ENCODE measurements around the gene CRHR2. TPM values are rescaled to one million over a fixed set of nuclear protein-coding genes. Genes with fewer than 3 reads are reported as not detected.

CRHR2 gene
- polyA plus RNA-seq, 2 donors, result 0.04 to 0.06 TPM

DNA sequence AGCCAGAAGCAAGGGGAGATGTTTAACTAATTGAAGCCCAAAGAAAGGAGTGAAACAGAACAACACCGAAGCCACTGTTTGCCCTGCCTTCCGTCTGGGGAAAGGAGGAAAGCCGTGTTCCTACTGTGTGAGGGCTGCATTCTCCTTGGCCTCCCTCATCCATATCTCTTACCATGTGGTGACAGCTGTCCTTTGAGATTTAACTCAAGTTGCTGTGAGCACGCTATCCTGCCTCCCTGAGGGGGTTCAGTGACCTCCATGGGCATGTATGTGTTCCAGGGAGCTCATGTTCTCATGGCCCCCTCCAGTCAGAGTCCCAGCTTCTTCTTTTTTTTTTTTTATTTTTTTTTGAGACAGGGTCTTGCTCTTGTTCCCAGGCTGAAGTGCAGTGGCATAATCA lies 26.2 kb upstream of the CRHR2 start:
- peaks cover 0 to 1% of the 10 kb centered on the region in 2 donors for H3K4me1 ChIP-seq (ENCODE audit: control insufficient read depth in 2 of 2, insufficient read depth in 2 of 2, low read length in 1 of 2)
- no peak overlapping the region for H3K4me3 ChIP-seq (ENCODE audit: low read depth in 1 of 2, low read length in 2 of 2)
- no peaks in the 10 kb centered on the region for H3K36me3 ChIP-seq (ENCODE audit: control insufficient read depth in 2 of 2, insufficient read depth in 2 of 2, low read length in 1 of 2)
- no peaks in the 10 kb centered on the region for H3K27me3 ChIP-seq (ENCODE audit: control insufficient read depth in 1 of 2, insufficient read depth in 2 of 2, low read length in 2 of 2)
- WGBS, 2 donors, result 77 to 78% methylated on average over 4 of the region's 4 CpGs
- H3K27ac ChIP-seq (ENCODE audit: low read depth in 2 of 2, low read length in 1 of 2), result no peak overlapping the region
- H3K9me3 ChIP-seq (ENCODE audit: control insufficient read depth in 2 of 2, insufficient read depth in 1 of 2, low read depth in 1 of 2, low read length in 1 of 2), result no peaks in the 10 kb centered on the region

DNA sequence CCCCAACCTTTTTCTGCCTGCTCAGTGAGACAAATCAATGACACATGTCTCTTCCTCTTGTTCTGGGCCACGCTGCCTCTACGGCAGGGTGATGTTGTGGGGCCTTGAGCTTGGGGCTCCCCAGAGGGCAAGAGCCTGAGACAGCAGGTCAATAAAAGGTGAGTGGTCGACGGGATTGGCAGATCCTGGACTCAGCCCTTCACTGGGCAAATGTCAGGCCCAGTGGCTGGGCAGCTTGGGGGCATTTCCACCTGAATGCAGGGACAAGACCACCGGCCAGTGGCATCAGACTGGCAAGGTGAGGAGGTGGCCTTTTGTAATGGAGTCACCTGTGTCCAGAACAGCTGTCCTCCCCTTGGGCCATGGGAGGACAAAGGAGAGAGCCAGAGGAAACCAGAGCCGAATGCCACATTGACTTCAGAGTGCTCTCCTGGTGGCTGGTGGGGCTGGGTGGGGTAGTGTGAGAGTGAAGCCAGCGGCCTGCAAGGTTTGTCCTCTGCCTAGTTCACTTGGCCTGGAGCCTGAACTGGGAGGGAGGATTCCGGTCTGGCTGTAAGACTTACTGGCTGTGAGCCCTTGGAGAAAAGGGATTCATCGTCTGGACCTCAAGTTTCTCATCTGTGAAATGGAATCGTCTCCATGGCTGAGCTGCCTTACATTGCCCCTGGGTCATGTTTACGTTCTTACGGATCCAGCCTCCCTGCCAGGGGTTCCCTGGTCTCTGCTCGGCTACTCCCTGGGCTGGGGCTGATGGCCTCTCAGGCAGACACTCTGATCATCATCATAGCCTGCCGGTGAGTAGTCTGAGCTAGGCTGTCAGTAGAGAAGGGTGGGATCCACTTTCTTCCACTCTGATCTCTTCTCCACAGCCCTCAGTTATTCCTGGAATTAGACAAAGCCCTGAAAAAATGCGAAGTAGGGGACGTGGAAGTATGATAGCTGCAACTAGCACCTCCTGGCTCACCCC lies 25.4 kb upstream of the CRHR2 start:
- Histone ChIP-seq H3K9me3 (ENCODE audit: control insufficient read depth in 2 of 2, insufficient read depth in 1 of 2, low read depth in 1 of 2, low read length in 1 of 2) (no peaks in the 10 kb centered on the region), H3K27me3 (ENCODE audit: control insufficient read depth in 1 of 2, insufficient read depth in 2 of 2, low read length in 2 of 2) (no peaks in the 10 kb centered on the region), H3K36me3 (ENCODE audit: control insufficient read depth in 2 of 2, insufficient read depth in 2 of 2, low read length in 1 of 2) (no peaks in the 10 kb centered on the region), H3K27ac (ENCODE audit: low read depth in 2 of 2, low read length in 1 of 2) (no peak overlapping the region), H3K4me1 (ENCODE audit: control insufficient read depth in 2 of 2, insufficient read depth in 2 of 2, low read length in 1 of 2) (no peaks in the 10 kb centered on the region), H3K4me3 (ENCODE audit: low read depth in 1 of 2, low read length in 2 of 2) (no peak overlapping the region)
- WGBS, 2 donors, result 67 to 73% methylated on average over 16 of the region's 16 CpGs

DNA sequence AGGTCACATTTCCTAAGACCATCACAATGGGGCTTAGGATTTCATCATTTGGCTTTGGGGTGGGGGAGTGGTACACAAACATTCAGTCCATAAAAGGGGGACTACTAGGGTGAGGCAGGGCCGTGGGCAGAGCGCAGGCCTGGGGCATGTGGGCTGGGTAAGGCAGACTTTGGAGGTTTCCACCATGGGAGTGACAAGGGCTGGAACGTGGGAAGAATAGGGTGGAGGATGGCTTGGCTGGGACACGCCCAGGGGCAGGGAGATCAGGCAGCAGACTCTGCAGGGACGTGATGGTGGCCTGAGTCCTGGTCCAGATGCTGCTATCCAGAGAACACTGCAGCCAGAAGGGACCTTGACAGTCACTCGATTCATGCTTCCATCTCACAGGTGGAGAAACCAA lies 24.7 kb upstream of the CRHR2 start:
- Histone ChIP-seq H3K27ac (ENCODE audit: low read depth in 2 of 2, low read length in 1 of 2) (no peak overlapping the region), H3K27me3 (ENCODE audit: control insufficient read depth in 1 of 2, insufficient read depth in 2 of 2, low read length in 2 of 2) (no peaks in the 10 kb centered on the region), H3K9me3 (ENCODE audit: control insufficient read depth in 2 of 2, insufficient read depth in 1 of 2, low read depth in 1 of 2, low read length in 1 of 2) (no peaks in the 10 kb centered on the region), H3K4me1 (ENCODE audit: control insufficient read depth in 2 of 2, insufficient read depth in 2 of 2, low read length in 1 of 2) (no peaks in the 10 kb centered on the region), H3K4me3 (ENCODE audit: low read depth in 1 of 2, low read length in 2 of 2) (no peak overlapping the region), H3K36me3 (ENCODE audit: control insufficient read depth in 2 of 2, insufficient read depth in 2 of 2, low read length in 1 of 2) (no peaks in the 10 kb centered on the region)
- 72 to 80% methylated on average over 6 of the region's 6 CpGs for WGBS, 2 donors

DNA sequence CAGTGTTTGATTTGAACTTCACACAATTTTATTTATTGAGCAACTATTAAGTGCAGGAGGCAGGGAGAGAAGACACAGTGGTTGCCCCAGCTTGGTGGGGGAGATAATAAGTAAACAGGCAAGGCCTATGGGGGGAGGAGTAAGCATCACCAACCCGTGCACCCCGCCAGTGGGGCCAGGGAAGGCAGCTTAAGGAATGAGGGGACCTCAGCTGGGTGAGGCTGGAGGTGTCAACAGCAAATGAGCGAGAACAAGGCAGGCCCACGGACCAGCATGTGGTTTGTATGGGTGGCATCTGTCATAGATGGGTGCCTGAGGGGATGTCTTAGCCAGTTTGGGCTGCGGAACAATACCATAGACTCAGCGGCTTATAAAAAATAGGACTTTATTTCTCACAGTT lies 24.1 kb upstream of the CRHR2 start:
- Histone ChIP-seq H3K9me3 (ENCODE audit: control insufficient read depth in 2 of 2, insufficient read depth in 1 of 2, low read depth in 1 of 2, low read length in 1 of 2) (no peaks in the 10 kb centered on the region), H3K27me3 (ENCODE audit: control insufficient read depth in 1 of 2, insufficient read depth in 2 of 2, low read length in 2 of 2) (no peaks in the 10 kb centered on the region), H3K4me1 (ENCODE audit: control insufficient read depth in 2 of 2, insufficient read depth in 2 of 2, low read length in 1 of 2) (no peaks in the 10 kb centered on the region), H3K4me3 (ENCODE audit: low read depth in 1 of 2, low read length in 2 of 2) (no peak overlapping the region), H3K36me3 (ENCODE audit: control insufficient read depth in 2 of 2, insufficient read depth in 2 of 2, low read length in 1 of 2) (no peaks in the 10 kb centered on the region), H3K27ac (ENCODE audit: low read depth in 2 of 2, low read length in 1 of 2) (no peak overlapping the region)
- WGBS, 2 donors, result 85 to 91% methylated on average over 6 of the region's 6 CpGs

DNA sequence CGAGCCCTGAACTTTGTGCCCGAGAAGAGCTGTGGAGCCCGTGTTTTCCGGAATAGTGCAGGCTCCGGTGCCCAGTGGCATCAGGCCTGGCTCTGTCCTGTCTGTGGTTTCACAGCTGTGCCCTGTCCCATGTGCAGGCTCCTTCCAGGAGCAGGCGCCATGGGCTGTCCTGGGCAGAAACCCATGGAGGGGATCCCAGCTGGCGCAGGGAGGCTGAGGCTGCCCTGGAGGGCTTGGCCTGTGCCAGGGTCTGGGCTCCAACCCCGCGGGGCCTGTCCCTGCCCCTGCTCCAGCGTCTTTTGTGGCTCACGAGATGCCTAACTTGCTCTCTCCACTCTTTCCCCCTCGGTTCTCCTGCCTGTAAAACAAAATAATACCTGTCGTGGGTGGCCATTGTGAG lies 23.3 kb upstream of the CRHR2 start:
- 77 to 82% methylated on average over 13 of the region's 13 CpGs for WGBS, 2 donors
- Histone ChIP-seq H3K36me3 (ENCODE audit: control insufficient read depth in 2 of 2, insufficient read depth in 2 of 2, low read length in 1 of 2) (no peaks in the 10 kb centered on the region), H3K9me3 (ENCODE audit: control insufficient read depth in 2 of 2, insufficient read depth in 1 of 2, low read depth in 1 of 2, low read length in 1 of 2) (no peaks in the 10 kb centered on the region), H3K27ac (ENCODE audit: low read depth in 2 of 2, low read length in 1 of 2) (no peak overlapping the region), H3K4me3 (ENCODE audit: low read depth in 1 of 2, low read length in 2 of 2) (no peak overlapping the region), H3K4me1 (ENCODE audit: control insufficient read depth in 2 of 2, insufficient read depth in 2 of 2, low read length in 1 of 2) (no peaks in the 10 kb centered on the region), H3K27me3 (ENCODE audit: control insufficient read depth in 1 of 2, insufficient read depth in 2 of 2, low read length in 2 of 2) (no peaks in the 10 kb centered on the region)

DNA sequence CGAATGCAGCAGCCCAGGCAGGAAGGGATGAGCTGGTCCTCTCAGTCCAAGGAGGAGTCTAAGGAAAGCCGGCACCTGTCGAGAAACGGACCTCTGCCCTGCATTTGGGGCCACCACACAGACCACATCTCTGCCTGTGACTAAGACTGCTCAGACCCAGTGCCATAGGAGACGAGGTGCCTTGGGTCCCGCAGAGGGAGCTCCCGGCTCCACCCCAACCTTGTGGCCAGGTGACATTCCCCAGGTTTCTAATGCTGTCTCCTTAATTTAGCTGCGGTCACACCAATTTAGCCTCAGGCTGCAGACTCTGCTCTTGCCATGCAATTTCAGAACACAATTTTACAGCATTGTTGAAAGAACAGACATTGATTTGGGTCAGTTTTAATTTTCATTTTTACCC lies 22.8 kb upstream of the CRHR2 start:
- Histone ChIP-seq H3K27ac (ENCODE audit: low read depth in 2 of 2, low read length in 1 of 2) (no peak overlapping the region), H3K4me3 (ENCODE audit: low read depth in 1 of 2, low read length in 2 of 2) (no peak overlapping the region), H3K4me1 (ENCODE audit: control insufficient read depth in 2 of 2, insufficient read depth in 2 of 2, low read length in 1 of 2) (no peaks in the 10 kb centered on the region), H3K27me3 (ENCODE audit: control insufficient read depth in 1 of 2, insufficient read depth in 2 of 2, low read length in 2 of 2) (no peaks in the 10 kb centered on the region), H3K36me3 (ENCODE audit: control insufficient read depth in 2 of 2, insufficient read depth in 2 of 2, low read length in 1 of 2) (no peaks in the 10 kb centered on the region), H3K9me3 (ENCODE audit: control insufficient read depth in 2 of 2, insufficient read depth in 1 of 2, low read depth in 1 of 2, low read length in 1 of 2) (no peaks in the 10 kb centered on the region)
- 83 to 87% methylated on average over 7 to 8 of the region's 8 CpGs for WGBS, 2 donors

DNA sequence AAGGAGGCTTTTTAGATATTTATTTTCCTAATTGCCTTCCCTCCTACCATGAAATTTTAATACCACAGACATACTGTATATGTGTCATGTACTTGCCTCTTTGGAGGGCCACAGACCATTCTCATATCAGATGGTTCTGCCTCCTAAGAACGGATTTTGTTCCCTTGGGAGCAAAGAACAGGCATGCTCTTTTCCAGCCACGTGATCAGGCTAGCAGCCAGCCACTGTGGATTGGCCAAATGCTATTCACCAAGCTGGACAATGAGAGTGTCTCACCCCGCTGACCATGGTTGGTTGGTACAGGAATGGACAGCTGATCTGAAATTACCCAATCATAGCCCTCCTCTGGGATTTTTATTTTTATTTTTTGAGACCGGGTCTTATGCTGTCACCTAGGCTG lies 21.5 kb upstream of the CRHR2 start:
- WGBS, 2 donors, result 76 to 78% methylated on average over 4 of the region's 4 CpGs
- H3K4me3 ChIP-seq (ENCODE audit: low read depth in 1 of 2, low read length in 2 of 2), result no peak overlapping the region
- peaks cover 0 to 2% of the 10 kb centered on the region in 2 donors for H3K4me1 ChIP-seq (ENCODE audit: control insufficient read depth in 2 of 2, insufficient read depth in 2 of 2, low read length in 1 of 2)
- no peaks in the 10 kb centered on the region for H3K36me3 ChIP-seq (ENCODE audit: control insufficient read depth in 2 of 2, insufficient read depth in 2 of 2, low read length in 1 of 2)
- no peaks in the 10 kb centered on the region for H3K9me3 ChIP-seq (ENCODE audit: control insufficient read depth in 2 of 2, insufficient read depth in 1 of 2, low read depth in 1 of 2, low read length in 1 of 2)
- no peaks in the 10 kb centered on the region for H3K27me3 ChIP-seq (ENCODE audit: control insufficient read depth in 1 of 2, insufficient read depth in 2 of 2, low read length in 2 of 2)
- H3K27ac ChIP-seq (ENCODE audit: low read depth in 2 of 2, low read length in 1 of 2), result no peak overlapping the region

DNA sequence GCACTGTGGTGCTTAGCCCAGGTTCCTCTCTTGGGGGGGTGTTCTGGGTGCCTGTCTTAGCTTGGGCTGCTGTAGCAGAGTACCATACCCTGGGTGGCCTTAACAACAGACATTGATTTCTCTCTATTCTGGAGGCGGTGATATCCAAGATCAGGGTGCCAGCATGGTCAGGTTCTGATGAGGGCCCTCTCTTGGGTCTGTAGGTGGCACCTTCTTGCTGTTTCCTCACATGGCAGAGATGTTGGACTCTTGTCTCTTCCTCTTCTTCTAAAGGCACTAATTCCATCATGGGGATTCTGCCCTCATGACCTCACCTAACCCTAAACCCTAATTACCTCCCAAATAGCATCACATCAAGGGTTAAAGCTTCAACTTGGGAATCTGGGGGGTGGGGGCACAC lies 19.9 kb upstream of the CRHR2 start:
- Histone ChIP-seq H3K9me3 (ENCODE audit: control insufficient read depth in 2 of 2, insufficient read depth in 1 of 2, low read depth in 1 of 2, low read length in 1 of 2) (no peaks in the 10 kb centered on the region), H3K4me1 (ENCODE audit: control insufficient read depth in 2 of 2, insufficient read depth in 2 of 2, low read length in 1 of 2) (peaks cover 0 to 2% of the 10 kb centered on the region in 2 donors), H3K4me3 (ENCODE audit: low read depth in 1 of 2, low read length in 2 of 2) (no peak overlapping the region), H3K27me3 (ENCODE audit: control insufficient read depth in 1 of 2, insufficient read depth in 2 of 2, low read length in 2 of 2) (no peaks in the 10 kb centered on the region), H3K27ac (ENCODE audit: low read depth in 2 of 2, low read length in 1 of 2) (no peak overlapping the region), H3K36me3 (ENCODE audit: control insufficient read depth in 2 of 2, insufficient read depth in 2 of 2, low read length in 1 of 2) (no peaks in the 10 kb centered on the region)
- WGBS, 2 donors, result 82 to 88% methylated on average over 1 of the region's 1 CpG

DNA sequence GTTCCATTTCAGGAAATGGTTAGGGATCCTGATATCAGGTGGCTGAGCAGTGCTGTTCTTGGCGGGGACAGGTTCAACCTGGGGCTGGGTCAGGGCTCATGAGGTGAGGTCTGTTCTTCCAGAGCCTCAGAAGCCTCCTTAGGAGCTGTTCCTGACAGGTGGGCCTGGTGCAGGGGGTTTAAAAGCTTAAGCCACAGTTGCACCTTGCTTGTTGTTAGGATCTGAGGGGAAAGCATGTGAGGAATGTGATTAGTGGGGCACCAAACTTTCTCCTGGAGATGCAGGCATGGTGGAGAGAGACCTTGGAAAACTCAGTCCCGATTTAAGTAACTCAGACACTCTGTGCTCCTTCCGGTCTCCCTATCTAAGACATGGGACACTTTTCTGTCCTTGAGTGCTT lies 18.7 kb upstream of the CRHR2 start:
- Histone ChIP-seq H3K4me1 (ENCODE audit: control insufficient read depth in 2 of 2, insufficient read depth in 2 of 2, low read length in 1 of 2) (peaks cover 0 to 2% of the 10 kb centered on the region in 2 donors), H3K9me3 (ENCODE audit: control insufficient read depth in 2 of 2, insufficient read depth in 1 of 2, low read depth in 1 of 2, low read length in 1 of 2) (no peaks in the 10 kb centered on the region), H3K27me3 (ENCODE audit: control insufficient read depth in 1 of 2, insufficient read depth in 2 of 2, low read length in 2 of 2) (no peaks in the 10 kb centered on the region), H3K4me3 (ENCODE audit: low read depth in 1 of 2, low read length in 2 of 2) (no peak overlapping the region), H3K27ac (ENCODE audit: low read depth in 2 of 2, low read length in 1 of 2) (no peak overlapping the region), H3K36me3 (ENCODE audit: control insufficient read depth in 2 of 2, insufficient read depth in 2 of 2, low read length in 1 of 2) (no peaks in the 10 kb centered on the region)
- 72 to 76% methylated on average over 3 of the region's 3 CpGs for WGBS, 2 donors

All from esophagus (tissue), 2 donors.